ENCODE measurements around the gene CACNG4.

DNA sequence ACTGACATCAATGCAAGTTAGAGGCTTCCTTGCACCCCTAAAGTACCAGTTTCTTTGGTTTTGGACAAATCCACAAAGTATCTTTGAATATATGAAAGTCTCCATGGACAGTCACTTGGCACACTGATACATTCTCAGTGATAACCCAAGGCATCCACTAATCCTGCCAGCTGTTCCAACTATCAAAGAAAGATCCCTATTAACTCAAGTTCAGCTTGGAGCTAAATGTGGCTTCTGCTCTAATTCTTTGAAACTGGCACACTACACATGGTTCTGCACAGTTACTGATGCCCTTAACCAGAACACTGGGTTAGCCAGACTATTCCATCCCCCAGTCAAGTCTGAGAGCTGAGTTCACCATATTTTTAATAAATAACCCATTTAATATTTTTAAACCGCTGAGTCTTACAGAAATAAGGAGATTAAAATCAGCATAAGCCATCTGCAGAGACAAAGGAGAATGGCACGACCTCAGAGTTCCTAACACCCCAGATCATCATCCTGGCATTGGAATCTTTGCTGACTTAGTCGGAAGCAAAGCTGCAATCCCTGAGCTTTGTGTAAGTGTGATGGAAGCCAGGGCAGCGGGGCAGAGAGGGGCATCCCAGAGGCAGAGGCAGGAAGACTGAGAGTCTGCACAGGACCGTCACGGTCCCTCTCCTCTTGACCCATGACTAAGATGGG is 86.1 kb downstream of the CACNG4 start:
- TF ChIP-seq, protein P1, sequence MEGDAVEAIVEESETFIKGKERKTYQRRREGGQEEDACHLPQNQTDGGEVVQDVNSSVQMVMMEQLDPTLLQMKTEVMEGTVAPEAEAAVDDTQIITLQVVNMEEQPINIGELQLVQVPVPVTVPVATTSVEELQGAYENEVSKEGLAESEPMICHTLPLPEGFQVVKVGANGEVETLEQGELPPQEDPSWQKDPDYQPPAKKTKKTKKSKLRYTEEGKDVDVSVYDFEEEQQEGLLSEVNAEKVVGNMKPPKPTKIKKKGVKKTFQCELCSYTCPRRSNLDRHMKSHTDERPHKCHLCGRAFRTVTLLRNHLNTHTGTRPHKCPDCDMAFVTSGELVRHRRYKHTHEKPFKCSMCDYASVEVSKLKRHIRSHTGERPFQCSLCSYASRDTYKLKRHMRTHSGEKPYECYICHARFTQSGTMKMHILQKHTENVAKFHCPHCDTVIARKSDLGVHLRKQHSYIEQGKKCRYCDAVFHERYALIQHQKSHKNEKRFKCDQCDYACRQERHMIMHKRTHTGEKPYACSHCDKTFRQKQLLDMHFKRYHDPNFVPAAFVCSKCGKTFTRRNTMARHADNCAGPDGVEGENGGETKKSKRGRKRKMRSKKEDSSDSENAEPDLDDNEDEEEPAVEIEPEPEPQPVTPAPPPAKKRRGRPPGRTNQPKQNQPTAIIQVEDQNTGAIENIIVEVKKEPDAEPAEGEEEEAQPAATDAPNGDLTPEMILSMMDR (conservative IDR thresholded peaks at IDR 0.05) = no peak
- no peak for TF ChIP-seq ZFX (IDR thresholded peaks at IDR 0.05)

Measured in C4-2B (cell line).